Jurkat, Clone E6-1 (cell line): Measurements from ENCODE around the gene CLIP2. TPM values are rescaled to one million over a fixed set of nuclear protein-coding genes. Genes with fewer than 3 reads are reported as not detected.
"Not testable (repeated sequence)": the region's sequence is repeated elsewhere in the genome, so short reads cannot be mapped to it uniquely, and the experiment has no call there.

Experiments used
- DNase-seq: peaks from one replicate; pipeline ENCODE4 v3.0.0-alpha.2; 2011; ENCODE audit warnings: low read depth, low spot score
- H3K4me3 ChIP-seq: 2 replicates; pipeline ENCODE4 v1.5.1; 2011; ENCODE audit warnings: mild to moderate bottlenecking, low read length, control low read depth, moderate library complexity
- polyA plus RNA-seq: library from polyadenylated mRNA; unstranded; fragments of >200 nt; gene quantifications from one replicate; pipeline ENCODE4 v1.2.1, GENCODE V29; 2012; ENCODE audit warnings: missing spikeins; ENCODE audit not compliant: insufficient read length, insufficient read depth

The CLIP2 gene
- 6.5 TPM for polyA plus RNA-seq

GRCh38 chr7:74289018-74289658 lies at the start of gene CLIP2:
CLIP2 (plus strand) TSS chr7:74289407; CDS start chr7:74317547, 28,140 bp downstream.
- H3K4me3 ChIP-seq = peak within 1 kb of the TSS; percentile 48
- DNase-seq = peak; percentile 35

GRCh38 chr7:74240482-74240881 lies 48.7 kb upstream of the CLIP2 start:
- no peak for DNase-seq
- H3K4me3 ChIP-seq = no peak overlapping the region

- H3K4me3 ChIP-seq = no peak overlapping the region
Observed at GRCh38 chr7:74242122-74242443, 47.1 kb upstream of the CLIP2 start.

GRCh38 chr7:74246497-74246896 lies 42.7 kb upstream of the CLIP2 start:
- H3K4me3 ChIP-seq = no peak overlapping the region
- DNase-seq = no peak

More at GRCh38 chr7:74242122-74242443, 47.1 kb upstream of the CLIP2 start:
- DNase-seq = no peak

- no peak overlapping the region for H3K4me3 ChIP-seq
- no peak for DNase-seq
Observed at GRCh38 chr7:74248156-74248555, 41.1 kb upstream of the CLIP2 start.

GRCh38 chr7:74249058-74249457 lies 40.1 kb upstream of the CLIP2 start:
- DNase-seq, H3K4me3 ChIP-seq: not testable (repeated sequence)

GRCh38 chr7:74252893-74253292 lies 36.3 kb upstream of the CLIP2 start:
- H3K4me3 ChIP-seq = peak overlapping the region; percentile 97
- DNase-seq = no peak

GRCh38 chr7:74253331-74253730 lies 35.9 kb upstream of the CLIP2 start:
- peak overlapping the region; percentile 97 for H3K4me3 ChIP-seq
- no peak for DNase-seq

GRCh38 chr7:74253835-74254128 lies 35.4 kb upstream of the CLIP2 start:
- H3K4me3 ChIP-seq = peak overlapping the region; percentile 97
- no peak for DNase-seq

- peak; percentile 87 for DNase-seq
- H3K4me3 ChIP-seq = peak within 1 kb of the TSS; percentile 97
Observed at GRCh38 chr7:74254129-74254857, 34.9 kb upstream of the CLIP2 start, which contains the start of gene RFC2. RFC2 (minus strand) TSS chr7:74254399; CDS start chr7:74254383, 16 bp downstream.

GRCh38 chr7:74254858-74255379 lies 34.3 kb upstream of the CLIP2 start:
- no peak for DNase-seq
- H3K4me3 ChIP-seq = peak overlapping the region; percentile 97

GRCh38 chr7:74255461-74255860 lies 33.7 kb upstream of the CLIP2 start:
- H3K4me3 ChIP-seq = peak overlapping the region; percentile 97
- not testable (repeated sequence) for DNase-seq

GRCh38 chr7:74256491-74257408 lies 32.5 kb upstream of the CLIP2 start:
- DNase-seq = no peak
- H3K4me3 ChIP-seq = no peak overlapping the region

GRCh38 chr7:74258639-74259038 lies 30.6 kb upstream of the CLIP2 start:
- no peak overlapping the region for H3K4me3 ChIP-seq
- DNase-seq = no peak

- no peak overlapping the region for H3K4me3 ChIP-seq
- DNase-seq = no peak
Observed at GRCh38 chr7:74262639-74263398, 26.4 kb upstream of the CLIP2 start.

- H3K4me3 ChIP-seq = no peak overlapping the region
- DNase-seq = no peak
Observed at GRCh38 chr7:74263399-74264120, 25.6 kb upstream of the CLIP2 start.

GRCh38 chr7:74266191-74266963 lies 22.8 kb upstream of the CLIP2 start:
- H3K4me3 ChIP-seq = no peak overlapping the region
- DNase-seq = no peak
